Spinal cord (tissue), 10 donors: ENCODE measurements around the gene PXK. TPM values are rescaled to one million over a fixed set of nuclear protein-coding genes. Genes with fewer than 3 reads are reported as not detected.

Source experiments
- DNase-seq, 6 donors: peaks; one replicate each; pipeline versions ENCODE4 v3.0.0 to v3.0.0-alpha.2; 2013 to 2015; ENCODE audit warnings: low spot score in 6 of 6, low read depth in 4 of 6
- H3K27ac ChIP-seq: one replicate; pipeline ENCODE4 v1.5.1; 2013; ENCODE audit warnings: low read depth, low read length, control low read depth
- H3K27me3 ChIP-seq: one replicate; pipeline ENCODE4 v1.6.1; 2013; ENCODE audit warnings: low read length; ENCODE audit not compliant: control insufficient read depth, insufficient read depth
- H3K36me3 ChIP-seq: one replicate; pipeline ENCODE4 v1.6.1; 2013; ENCODE audit warnings: low read length; ENCODE audit not compliant: control insufficient read depth, insufficient read depth
- H3K4me1 ChIP-seq: one replicate; pipeline ENCODE4 v1.6.1; 2013; ENCODE audit warnings: low read length; ENCODE audit not compliant: control insufficient read depth, insufficient read depth
- H3K4me3 ChIP-seq: one replicate; pipeline ENCODE4 v1.5.1; 2013; ENCODE audit warnings: low read depth, low read length, control low read depth
- H3K9me3 ChIP-seq: one replicate; pipeline ENCODE4 v1.6.1; 2013; ENCODE audit warnings: low read length; ENCODE audit not compliant: control insufficient read depth, insufficient read depth
- WGBS: methylation state at CpG from one replicate; pipeline ENCODE4 v1.1.5; 2013; ENCODE audit warnings: missing lambda C conversion rate; ENCODE audit not compliant: insufficient coverage; 5-methylcytosine and 5-hydroxymethylcytosine counted together
- polyA plus RNA-seq, 2 donors: library from polyadenylated mRNA; unstranded; fragments of 120-200 nt; gene quantifications; one replicate each; pipeline ENCODE4 v1.2.1, GENCODE V29; 2013; ENCODE audit not compliant: insufficient read length in 2 of 2
- total RNA-seq, 2 donors: library from RNA; depleted of rRNA in 1 of 2; stranded (reverse); fragments of 120-200 nt in 1 of 2; fragments of >200 nt in 1 of 2; gene quantifications; one replicate each; pipeline versions ENCODE4 v1.2.3 to v1.2.4, GENCODE V29; 2013 to 2014
- donor health status: healthy.

The PXK gene
- total and polyA plus RNA-seq, 4 donors: 33.9 to 53.3 (median 43.8) TPM

GRCh38 chr3:58353722-58354553 is 21.2 kb downstream of the PXK start:
- Histone ChIP-seq H3K4me3 (no peak overlapping the region), H3K9me3 (no peaks in the 10 kb centered on the region), H3K4me1 (peaks cover 12% of the 10 kb centered on the region), H3K27me3 (no peaks in the 10 kb centered on the region), H3K27ac (no peak overlapping the region), H3K36me3 (no peaks in the 10 kb centered on the region)
- WGBS: 97% methylated on average over 6 of the region's 8 CpGs
- DNase-seq: no peak

- Histone ChIP-seq H3K9me3 (no peaks in the 10 kb centered on the region), H3K36me3 (no peaks in the 10 kb centered on the region), H3K27me3 (no peaks in the 10 kb centered on the region), H3K27ac (no peak overlapping the region), H3K4me3 (no peak overlapping the region), H3K4me1 (peaks cover 12% of the 10 kb centered on the region)
- 98% methylated on average over 5 of the region's 8 CpGs for WGBS
- DNase-seq: no peak
These were observed 22.5 kb downstream of the PXK start for GRCh38 chr3:58355179-58355578.

GRCh38 chr3:58356054-58356453 is 23.4 kb downstream of the PXK start:
- peak in 2 of 6 donors; percentile 17 to 18 for DNase-seq
- Histone ChIP-seq H3K27ac (no peak overlapping the region), H3K27me3 (no peaks in the 10 kb centered on the region), H3K9me3 (no peaks in the 10 kb centered on the region), H3K36me3 (no peaks in the 10 kb centered on the region), H3K4me1 (peaks cover 12% of the 10 kb centered on the region), H3K4me3 (no peak overlapping the region)
- WGBS: 29% methylated on average over 3 of the region's 4 CpGs

- H3K9me3 ChIP-seq: no peaks in the 10 kb centered on the region
- H3K4me1 ChIP-seq: peaks cover 8% of the 10 kb centered on the region
- H3K27me3 ChIP-seq: no peaks in the 10 kb centered on the region
- DNase-seq: no peak
- no peaks in the 10 kb centered on the region for H3K36me3 ChIP-seq
- no peak overlapping the region for H3K4me3 ChIP-seq
- H3K27ac ChIP-seq: no peak overlapping the region
- no CpG with 5 or more reads among the region's 3 CpGs for WGBS
These were observed 24.7 kb downstream of the PXK start for GRCh38 chr3:58357402-58357801.

GRCh38 chr3:58358092-58358491 is 25.4 kb downstream of the PXK start:
- WGBS: no CpG with 5 or more reads among the region's 3 CpGs
- Histone ChIP-seq H3K4me1 (peaks cover 8% of the 10 kb centered on the region), H3K9me3 (no peaks in the 10 kb centered on the region), H3K4me3 (no peak overlapping the region), H3K27ac (no peak overlapping the region), H3K36me3 (no peaks in the 10 kb centered on the region), H3K27me3 (no peaks in the 10 kb centered on the region)
- no peak for DNase-seq

GRCh38 chr3:58358808-58359207 is 26.1 kb downstream of the PXK start:
- Histone ChIP-seq H3K36me3 (no peaks in the 10 kb centered on the region), H3K27me3 (no peaks in the 10 kb centered on the region), H3K9me3 (no peaks in the 10 kb centered on the region), H3K27ac (no peak overlapping the region), H3K4me3 (no peak overlapping the region), H3K4me1 (peaks cover 8% of the 10 kb centered on the region)
- no CpG with 5 or more reads among the region's 4 CpGs for WGBS
- no peak for DNase-seq

- Histone ChIP-seq H3K36me3 (no peaks in the 10 kb centered on the region), H3K27me3 (no peaks in the 10 kb centered on the region), H3K4me3 (no peak overlapping the region), H3K27ac (no peak overlapping the region), H3K4me1 (peaks cover 8% of the 10 kb centered on the region), H3K9me3 (no peaks in the 10 kb centered on the region)
- 92% methylated on average over 2 of the region's 4 CpGs for WGBS
- peak in 1 of 6 donors; percentile 27 for DNase-seq
These were observed 26.9 kb downstream of the PXK start for GRCh38 chr3:58359621-58360020.

- Histone ChIP-seq H3K4me3 (no peak overlapping the region), H3K9me3 (no peaks in the 10 kb centered on the region), H3K27me3 (no peaks in the 10 kb centered on the region), H3K4me1 (no peaks in the 10 kb centered on the region), H3K36me3 (no peaks in the 10 kb centered on the region), H3K27ac (no peak overlapping the region)
- DNase-seq: no peak
These were observed 29.2 kb downstream of the PXK start for GRCh38 chr3:58361866-58362265.

GRCh38 chr3:58366699-58367098 is 34.0 kb downstream of the PXK start:
- Histone ChIP-seq H3K4me1 (no peaks in the 10 kb centered on the region), H3K4me3 (no peak overlapping the region), H3K36me3 (no peaks in the 10 kb centered on the region), H3K27ac (no peak overlapping the region), H3K9me3 (no peaks in the 10 kb centered on the region), H3K27me3 (no peaks in the 10 kb centered on the region)
- no CpG with 5 or more reads among the region's 1 CpG for WGBS
- DNase-seq: no peak

- Histone ChIP-seq H3K9me3 (no peaks in the 10 kb centered on the region), H3K27me3 (no peaks in the 10 kb centered on the region), H3K4me1 (no peaks in the 10 kb centered on the region), H3K36me3 (no peaks in the 10 kb centered on the region), H3K27ac (no peak overlapping the region), H3K4me3 (no peak overlapping the region)
- WGBS: 100% methylated on average over 1 of the region's 1 CpG
- DNase-seq: no peak
These were observed 36.3 kb downstream of the PXK start for GRCh38 chr3:58369038-58369437.
